GM12874 (cell line): ENCODE data around the gene ARHGEF6.

Experiments
- CTCF ChIP-seq: IDR thresholded peaks from 2 replicates; pipeline ENCODE4 v1.5.1; 2011; ENCODE audit warnings: low read depth, mild to moderate bottlenecking, control low read depth, low read length, moderate library complexity; ENCODE audit not compliant: insufficient read depth

Gene ARHGEF6

DNA sequence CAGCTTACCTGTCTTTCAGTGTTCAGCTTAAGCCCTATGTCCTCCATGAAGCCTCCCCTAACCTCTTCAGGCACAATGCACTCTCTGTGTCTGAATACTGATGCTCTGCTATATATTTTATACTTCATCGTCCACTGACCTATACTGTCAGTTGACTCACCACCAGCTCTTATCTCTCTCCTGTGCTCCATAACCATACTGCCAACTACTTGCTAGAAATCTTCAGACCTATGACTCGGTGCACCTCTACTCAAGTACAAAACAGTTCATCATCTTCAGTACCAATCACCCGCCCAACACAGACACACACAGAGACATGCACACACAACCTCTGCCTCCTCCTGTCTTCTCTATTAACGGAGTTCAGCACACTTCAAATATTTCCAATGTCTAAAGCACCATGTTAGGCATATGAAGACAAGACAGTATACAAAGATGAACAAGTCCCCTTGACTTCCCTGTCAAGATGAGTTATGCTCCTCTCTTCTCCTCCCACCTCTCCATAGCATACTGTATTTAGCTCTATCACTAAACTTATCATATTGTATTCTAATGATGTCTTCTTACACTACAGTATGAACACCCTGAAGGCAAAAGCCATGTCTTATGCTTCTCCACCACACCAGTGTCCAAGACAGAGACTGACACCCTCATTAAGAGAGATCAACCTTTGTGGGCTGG is 42.5 kb downstream of the ARHGEF6 start:
- TF ChIP-seq CTCF = no peak

DNA sequence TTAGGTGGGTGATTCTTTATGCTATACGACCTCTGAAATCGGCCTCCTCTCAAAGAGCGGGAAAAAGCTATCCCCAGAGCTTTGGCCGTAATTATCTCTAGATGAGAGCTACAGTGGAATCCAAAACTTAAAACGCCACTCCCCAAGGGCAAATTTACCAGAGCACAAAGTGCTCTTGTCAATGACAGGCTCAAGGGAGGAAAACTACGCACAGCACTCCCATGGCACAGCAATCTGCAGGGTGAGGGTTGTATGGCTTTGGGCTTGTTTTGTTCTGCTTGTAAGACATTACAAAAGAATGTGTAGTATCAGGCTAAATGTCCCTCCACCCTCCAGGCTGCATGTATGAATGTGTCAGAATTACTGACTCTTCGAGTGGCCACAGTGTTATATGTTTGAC is 44.0 kb downstream of the ARHGEF6 start:
- no peak for TF ChIP-seq CTCF

DNA sequence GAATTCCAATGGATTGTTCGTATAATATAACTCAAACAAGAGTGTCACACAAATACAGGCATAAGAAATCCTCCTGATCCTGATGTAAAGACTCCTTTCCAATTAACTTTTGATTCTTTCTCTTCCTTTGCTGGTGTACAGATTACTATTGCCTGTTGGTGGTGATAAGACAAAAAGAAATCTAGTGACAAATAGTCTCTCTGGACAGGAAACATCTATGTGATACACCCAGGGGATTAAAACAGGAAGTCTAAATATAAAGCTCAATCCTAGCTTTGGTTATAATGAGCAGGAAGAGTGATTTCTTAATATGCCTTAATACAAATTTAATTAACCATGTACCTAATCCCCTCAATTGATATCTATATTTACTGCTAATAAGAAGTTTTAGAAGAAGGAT is 45.1 kb downstream of the ARHGEF6 start:
- no peak for TF ChIP-seq CTCF

DNA sequence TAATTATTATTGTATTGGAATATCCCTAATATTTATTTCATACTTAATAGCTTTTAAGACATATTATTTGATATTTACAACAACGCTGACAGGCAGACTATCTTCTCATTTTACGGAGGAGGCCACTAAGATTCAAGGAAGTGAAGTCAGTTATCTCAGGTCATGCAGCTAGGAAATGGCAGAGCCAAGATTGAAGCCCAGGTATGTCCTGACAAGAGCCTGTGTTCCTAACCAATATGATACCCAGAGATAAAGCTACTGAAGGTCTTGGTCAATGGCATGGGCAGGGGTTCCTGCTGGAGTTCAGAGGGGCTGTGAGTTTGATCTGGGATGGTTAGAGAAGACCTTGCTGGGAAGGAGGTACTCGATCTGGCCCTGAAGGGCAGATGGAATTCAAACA is 47.1 kb downstream of the ARHGEF6 start:
- no peak for TF ChIP-seq CTCF

DNA sequence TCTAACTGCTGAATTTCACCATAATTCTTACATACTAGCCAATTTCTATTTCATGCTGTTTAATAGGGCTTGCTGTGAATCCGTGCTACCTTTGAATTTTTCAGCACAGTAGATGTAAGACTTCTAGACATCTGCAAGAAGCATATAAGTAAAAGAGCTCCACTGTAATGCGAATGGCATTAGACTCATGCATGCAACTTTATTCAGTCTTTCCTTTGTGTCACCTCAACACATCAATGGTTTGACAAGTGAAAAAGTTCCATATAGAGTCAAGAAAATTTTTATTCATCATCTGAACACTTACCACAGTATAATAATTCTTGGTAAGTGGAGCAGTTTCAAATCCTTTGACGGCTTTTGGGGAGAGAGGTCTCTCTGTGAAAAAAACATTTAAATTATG is 48.9 kb downstream of the ARHGEF6 start:
- no peak for TF ChIP-seq CTCF

DNA sequence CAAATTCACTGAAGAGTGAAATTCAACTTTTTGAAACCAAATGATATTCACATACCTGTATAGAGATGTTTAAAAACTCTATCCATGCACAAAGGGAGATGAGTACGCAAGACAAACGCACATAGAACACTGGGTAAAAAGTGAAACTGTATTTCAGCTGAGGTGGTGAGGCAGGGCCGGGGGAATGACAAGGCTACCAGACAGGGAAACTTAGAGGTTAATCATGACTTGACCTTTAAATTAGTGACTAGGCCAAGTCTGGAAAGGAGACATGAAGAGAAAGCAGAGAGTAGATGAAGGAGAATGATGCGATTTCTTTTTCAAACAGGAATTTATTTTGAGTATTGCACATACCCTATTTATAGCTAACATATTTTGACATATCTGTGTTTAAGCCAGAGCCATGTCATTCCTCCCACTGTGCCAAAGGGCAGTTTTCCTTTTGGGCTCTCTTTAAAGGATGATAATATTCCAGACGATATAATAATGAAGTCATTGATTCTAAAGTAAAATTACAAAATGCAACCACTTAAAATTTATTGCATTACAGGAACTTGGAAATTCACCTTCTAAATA is 49.4 kb downstream of the ARHGEF6 start:
- no peak for TF ChIP-seq CTCF

- TF ChIP-seq CTCF = no peak
These were observed 52.3 kb downstream of the ARHGEF6 start for GRCh38 chrX:136728393-136728792.
